Measurements from ENCODE around the gene RNF4.

Gene RNF4

GRCh38 chr4:2468456-2469191 lies at the start of gene RNF4:
RNF4 (plus strand) TSS chr4:2469106; CDS start chr4:2490494, 21,388 bp downstream.
- DNase-seq (ENCODE audit: low spot score) (peak; percentile 94), FAIRE-seq (peak; percentile 84)

- DNase-seq (ENCODE audit: low spot score) (no peak), FAIRE-seq (no peak)
Measured at GRCh38 chr4:2419814-2420213, 49.1 kb upstream of the RNF4 start.

GRCh38 chr4:2421928-2422327 lies 47.0 kb upstream of the RNF4 start:
- FAIRE-seq: no peak
- DNase-seq (ENCODE audit: low spot score): no peak

GRCh38 chr4:2423066-2423465 lies 45.8 kb upstream of the RNF4 start:
- FAIRE-seq: no peak
- no peak for DNase-seq (ENCODE audit: low spot score)

GRCh38 chr4:2423695-2424094 lies 45.2 kb upstream of the RNF4 start:
- no peak for DNase-seq (ENCODE audit: low spot score)
- no peak for FAIRE-seq

GRCh38 chr4:2424581-2424980 lies 44.3 kb upstream of the RNF4 start:
- no peak for FAIRE-seq
- no peak for DNase-seq (ENCODE audit: low spot score)

GRCh38 chr4:2425386-2426068 lies 43.4 kb upstream of the RNF4 start:
- DNase-seq (ENCODE audit: low spot score) (no peak), FAIRE-seq (no peak)

GRCh38 chr4:2426069-2426397 lies 42.9 kb upstream of the RNF4 start:
- DNase-seq (ENCODE audit: low spot score) (no peak), FAIRE-seq (no peak)

- FAIRE-seq: no peak
- DNase-seq (ENCODE audit: low spot score): no peak
Measured at GRCh38 chr4:2426711-2427275, 42.1 kb upstream of the RNF4 start.

GRCh38 chr4:2427383-2428334 lies 41.2 kb upstream of the RNF4 start:
- no peak for FAIRE-seq

GRCh38 chr4:2428496-2429213 lies 40.3 kb upstream of the RNF4 start:
- FAIRE-seq: no peak
- no peak for DNase-seq (ENCODE audit: low spot score)

More at GRCh38 chr4:2427383-2428334, 41.2 kb upstream of the RNF4 start:
- no peak for DNase-seq (ENCODE audit: low spot score)

- DNase-seq (ENCODE audit: low spot score) (peak; percentile 19), FAIRE-seq (peak; percentile 37)
Measured at GRCh38 chr4:2429945-2430757, 38.8 kb upstream of the RNF4 start.

GRCh38 chr4:2432004-2432403 lies 36.9 kb upstream of the RNF4 start:
- FAIRE-seq (no peak), DNase-seq (ENCODE audit: low spot score) (no peak)

- FAIRE-seq: peak; percentile 38
Measured at GRCh38 chr4:2432991-2433530, 35.8 kb upstream of the RNF4 start.

GRCh38 chr4:2433609-2434350 lies 35.1 kb upstream of the RNF4 start:
- DNase-seq (ENCODE audit: low spot score): no peak
- no peak for FAIRE-seq

More at GRCh38 chr4:2432991-2433530, 35.8 kb upstream of the RNF4 start:
- DNase-seq (ENCODE audit: low spot score): peak; percentile 86

- DNase-seq (ENCODE audit: low spot score) (no peak), FAIRE-seq (no peak)
Measured at GRCh38 chr4:2434420-2434819, 34.5 kb upstream of the RNF4 start.

GRCh38 chr4:2436301-2436700 lies 32.6 kb upstream of the RNF4 start:
- DNase-seq (ENCODE audit: low spot score): no peak
- FAIRE-seq: no peak

GRCh38 chr4:2436761-2437474 lies 32.0 kb upstream of the RNF4 start:
- DNase-seq (ENCODE audit: low spot score) (no peak), FAIRE-seq (no peak)

Measured in RCC 7860 (cell line).